OCI-M2 (cell line): Measurements from ENCODE around the gene TRIM59.

ENCODE experiments used
- DNase-seq: peaks from one replicate; lab custom pipeline; 2025; ENCODE audit not compliant: unreplicated experiment; lab: John Stamatoyannopoulos, UW

The TRIM59 gene

DNA sequence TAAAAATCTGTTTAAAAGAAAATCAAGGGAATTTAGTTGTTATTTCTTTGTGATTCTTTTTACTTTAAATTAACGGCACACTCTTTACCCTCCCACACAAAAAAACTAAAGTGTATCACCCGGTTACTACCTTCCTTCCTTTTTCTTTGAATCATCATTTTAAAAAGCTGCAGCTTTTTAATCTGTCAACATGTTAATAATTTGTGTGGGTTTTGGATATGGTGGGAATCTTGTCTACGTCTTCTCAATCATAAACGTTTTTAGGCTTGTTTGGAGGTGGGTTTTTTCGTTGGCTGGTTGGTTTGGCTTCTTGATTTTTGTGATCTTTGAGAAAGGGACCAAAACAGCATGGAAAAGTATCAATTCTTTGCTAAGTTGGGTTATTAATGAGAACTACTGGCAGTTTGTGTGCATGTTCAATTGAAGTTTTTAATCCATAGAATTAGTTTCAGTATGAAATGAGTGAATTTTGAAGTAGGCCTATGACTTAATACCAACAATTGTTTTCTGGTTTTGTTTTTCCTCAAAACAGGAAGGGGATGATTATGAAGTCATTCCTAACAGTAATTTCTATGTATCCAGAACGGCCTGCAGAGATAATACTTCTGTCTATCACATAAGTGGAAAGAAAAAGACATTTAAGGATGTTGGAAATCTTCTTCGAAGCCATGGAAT is 45.7 kb downstream of the TRIM59 start:
- no peak for DNase-seq

DNA sequence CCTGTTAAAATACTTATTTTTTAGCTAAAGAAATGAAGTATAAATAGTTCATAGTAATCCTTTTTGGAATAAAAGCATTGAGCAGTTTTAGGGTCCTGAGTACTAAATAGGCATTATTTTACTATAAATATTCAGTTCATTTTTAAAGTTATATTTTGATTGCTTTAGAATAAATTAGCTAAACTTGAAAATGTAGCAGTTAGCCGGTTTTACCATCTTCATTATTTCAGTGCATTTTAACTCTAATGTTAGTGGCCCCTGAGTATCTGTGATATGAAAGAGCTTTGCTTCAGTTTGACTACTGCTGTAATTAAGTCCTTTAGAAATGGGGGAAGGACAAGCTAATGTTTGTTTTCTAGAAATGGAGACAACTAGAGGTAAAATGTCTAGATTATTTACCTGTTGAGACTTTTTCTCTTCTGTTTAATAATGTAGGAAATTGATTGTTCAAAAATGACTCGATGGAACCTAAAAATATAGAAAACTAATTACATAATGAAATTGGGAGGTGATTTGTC is 46.5 kb downstream of the TRIM59 start:
- no peak for DNase-seq

DNA sequence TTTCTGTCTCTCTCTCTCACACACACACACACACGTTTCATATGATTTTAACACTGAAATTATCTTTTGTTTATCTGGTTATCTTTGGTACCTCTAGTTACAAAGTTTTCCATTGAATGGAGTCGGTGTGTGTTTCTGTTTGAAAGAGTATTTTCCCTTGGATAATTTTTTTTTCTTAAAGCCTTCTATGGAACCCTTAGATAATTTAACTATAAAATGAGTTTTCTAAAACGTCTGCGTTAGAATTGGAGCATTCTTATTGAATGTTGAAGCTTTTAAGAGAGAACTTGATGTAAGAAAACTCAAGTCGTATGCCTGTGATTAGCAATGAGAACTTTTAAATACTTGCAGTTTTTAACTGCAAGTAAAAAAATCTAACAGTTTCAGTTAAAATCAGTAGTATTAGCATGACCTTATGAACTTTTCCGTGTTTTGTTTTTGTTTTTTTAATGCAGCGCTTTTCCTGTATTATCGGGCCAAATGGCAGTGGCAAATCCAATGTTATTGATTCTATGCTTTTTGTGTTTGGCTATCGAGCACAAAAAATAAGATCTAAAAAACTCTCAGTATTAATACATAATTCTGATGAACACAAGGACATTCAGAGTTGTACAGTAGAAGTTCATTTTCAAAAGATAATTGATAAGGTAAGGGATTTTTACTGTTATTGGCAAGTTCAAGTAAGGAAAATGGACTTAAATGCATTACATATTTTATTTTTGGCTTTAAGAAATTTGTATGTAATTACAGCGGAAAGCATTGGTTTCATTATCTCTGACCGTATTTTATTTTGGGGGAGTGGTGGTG is 47.2 kb downstream of the TRIM59 start:
- DNase-seq = no peak

DNA sequence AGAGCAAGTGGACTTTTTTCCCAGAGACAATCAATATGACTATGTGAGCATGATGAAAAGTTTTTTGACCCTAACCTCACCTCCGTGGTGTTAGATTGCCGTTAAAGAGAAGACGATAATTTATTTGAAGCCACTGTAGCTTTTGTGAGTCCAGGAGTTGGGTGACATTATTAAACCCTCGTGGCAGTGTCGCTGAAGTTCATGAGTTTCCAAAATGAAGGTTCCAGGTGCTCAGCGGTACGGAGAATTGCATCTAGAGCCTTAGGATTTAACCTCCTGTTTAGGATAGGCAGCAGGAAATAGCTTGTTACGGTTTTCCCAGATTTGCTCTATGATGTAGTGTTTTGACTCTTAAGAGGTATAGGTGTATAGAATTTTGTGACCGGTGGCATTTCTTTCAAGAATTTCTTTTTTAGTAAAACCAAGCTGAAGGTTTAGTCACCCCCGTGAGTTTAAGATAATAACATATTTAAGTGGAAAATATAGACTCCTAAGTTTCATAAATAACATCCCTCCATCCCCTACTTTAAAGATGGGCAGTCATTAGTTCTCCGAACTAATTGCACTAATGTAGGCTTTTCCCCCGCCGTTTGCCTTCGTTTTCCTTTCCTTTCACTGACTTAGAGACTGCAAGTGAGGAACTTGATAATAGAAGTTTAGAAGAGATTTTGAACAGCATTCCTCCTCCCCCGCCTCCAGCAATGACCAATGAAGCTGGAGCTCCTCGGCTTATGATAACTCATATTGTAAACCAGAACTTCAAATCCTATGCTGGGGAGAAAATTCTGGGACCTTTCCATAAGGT is 48.1 kb downstream of the TRIM59 start:
- peak; percentile 28 for DNase-seq

DNA sequence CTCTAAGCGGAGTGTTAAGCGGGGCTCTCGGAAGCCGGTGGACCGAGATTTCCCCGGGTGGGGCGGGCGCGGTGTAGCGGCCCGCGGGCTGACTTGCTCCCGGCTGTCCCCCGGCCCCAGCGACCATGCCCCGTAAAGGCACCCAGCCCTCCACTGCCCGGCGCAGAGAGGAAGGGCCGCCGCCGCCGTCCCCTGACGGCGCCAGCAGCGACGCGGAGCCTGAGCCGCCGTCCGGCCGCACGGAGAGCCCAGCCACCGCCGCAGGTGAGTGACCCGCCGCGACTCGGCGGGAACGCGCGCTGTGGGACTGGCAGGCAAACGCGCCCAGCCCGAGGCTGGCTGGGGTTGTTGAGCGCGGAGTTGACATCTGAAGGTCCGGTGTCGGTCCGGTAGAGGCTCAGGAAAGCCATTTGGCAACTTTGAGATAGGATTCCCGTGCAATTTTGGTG is 48.9 kb downstream of the TRIM59 start:
- DNase-seq = no peak

DNA sequence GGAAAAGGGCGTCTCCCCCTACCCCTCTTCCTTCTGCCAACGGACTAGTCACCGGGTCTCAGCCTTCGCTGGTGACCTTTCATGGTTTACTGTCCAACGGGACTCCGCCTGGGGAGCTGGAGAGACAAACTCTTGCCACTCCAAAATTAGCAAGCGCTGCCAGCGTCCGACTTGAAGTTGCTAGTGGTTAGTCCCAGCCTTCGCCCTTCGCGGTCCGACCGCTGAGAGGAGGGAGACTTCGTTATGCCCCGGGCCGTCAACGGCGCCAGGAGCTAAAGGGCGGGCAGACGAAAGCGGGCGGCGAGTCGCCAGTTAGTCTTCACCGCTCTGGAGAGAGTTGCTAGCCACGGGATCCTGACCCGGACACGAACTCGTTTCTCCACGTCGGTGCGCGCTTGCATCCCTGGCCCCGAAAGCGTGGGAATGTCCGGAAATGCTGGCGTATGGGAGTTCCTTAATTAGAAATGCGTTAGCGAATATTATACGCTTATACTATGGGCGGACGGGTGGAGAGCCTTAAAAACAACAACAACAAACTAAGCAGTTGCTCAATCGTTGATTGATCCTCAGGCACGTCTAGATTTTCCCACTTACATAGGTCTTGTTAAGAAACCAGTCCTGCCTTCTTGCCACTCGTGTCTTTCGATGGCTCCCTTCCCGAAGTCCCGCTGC is 49.4 kb downstream of the TRIM59 start:
- no peak for DNase-seq

- DNase-seq = peak; percentile 62
Measured at GRCh38 chr3:160399125-160400029, 50.2 kb downstream of the TRIM59 start, which contains the start of the genes IFT80 and SMC4. Gene IFT80 (minus strand): TSS chr3:160399225. CDS start chr3:160384600, 14,625 bp downstream. Gene SMC4 (plus strand): TSS chr3:160399650. CDS start chr3:160400827, 1,177 bp downstream.

DNA sequence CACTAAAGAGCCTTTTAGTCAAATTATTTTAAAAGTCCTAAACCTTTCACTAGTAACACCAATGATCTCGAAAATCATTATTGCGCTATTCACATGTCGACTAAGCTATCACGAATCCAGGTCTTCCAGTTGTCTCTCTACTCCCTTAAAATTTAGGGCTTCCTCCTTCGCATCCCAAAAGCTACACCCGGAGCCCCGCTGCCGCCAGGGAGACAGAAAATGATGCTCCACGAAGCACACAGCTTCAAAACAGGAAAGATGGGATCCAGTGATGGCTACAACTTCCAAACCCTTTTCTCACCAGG is 50.8 kb downstream of the TRIM59 start:
- no peak for DNase-seq

- DNase-seq = no peak
Measured at GRCh38 chr3:160395297-160395696, 54.3 kb downstream of the TRIM59 start.

DNA sequence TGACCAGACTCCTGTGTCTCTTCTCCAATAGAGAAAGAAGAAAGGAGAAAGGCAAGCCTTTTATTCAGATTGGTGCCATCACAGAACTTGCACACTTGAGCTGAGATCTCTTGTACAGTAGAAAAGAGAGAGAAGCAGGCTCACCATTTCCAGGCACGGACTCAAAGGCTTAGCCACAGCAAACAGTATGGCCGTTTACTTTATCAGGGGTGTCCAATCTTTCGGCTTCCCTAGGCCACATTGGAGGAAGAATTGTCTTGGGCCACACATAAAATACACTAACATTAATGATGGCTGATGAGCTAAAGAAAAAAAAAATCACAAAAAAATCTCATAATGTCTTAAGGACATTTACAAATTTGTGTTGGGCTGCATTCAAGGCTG is 55.6 kb downstream of the TRIM59 start:
- DNase-seq = no peak

DNA sequence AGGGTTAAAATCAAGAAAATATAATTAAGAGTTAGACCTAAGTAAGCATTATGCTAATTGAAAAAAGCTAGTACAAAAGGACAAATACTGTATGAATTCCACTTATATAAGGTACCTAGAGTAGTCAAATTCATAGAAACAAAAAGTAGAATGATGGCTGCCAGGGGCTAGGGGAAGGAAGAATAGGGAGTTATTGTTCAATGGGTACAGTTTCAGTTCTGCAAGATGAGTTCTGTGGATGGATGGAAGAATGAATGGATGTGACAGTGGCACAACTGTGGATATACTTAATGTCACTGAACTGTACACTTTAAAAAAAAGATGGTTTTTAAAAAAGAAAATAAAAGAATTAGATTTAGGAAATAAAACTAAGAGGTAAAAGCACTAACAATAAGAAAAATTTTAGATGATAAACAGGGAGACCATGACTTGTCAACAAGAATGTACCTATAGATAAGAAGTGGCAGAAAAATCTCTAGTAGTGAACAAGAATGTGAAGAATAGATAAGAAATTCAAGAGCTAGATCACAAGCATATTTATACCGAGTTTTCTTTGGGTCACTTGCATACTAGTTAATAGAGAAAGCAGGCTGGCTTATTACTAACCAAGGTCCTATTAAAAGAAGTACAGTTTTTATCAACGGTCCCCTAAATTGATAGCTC is 56.1 kb downstream of the TRIM59 start:
- DNase-seq = no peak

- DNase-seq = no peak
Measured at GRCh38 chr3:160392798-160393197, 56.8 kb downstream of the TRIM59 start.

GRCh38 chr3:160390565-160391138 is 58.9 kb downstream of the TRIM59 start:
- DNase-seq = no peak
